ENCODE data around the gene METAP1.

Gene METAP1

GRCh38 chr4:99078336-99078735, 82.8 kb downstream of the METAP1 start:
- H3K27ac ChIP-seq, result peak overlapping the region; percentile 58
- TF ChIP-seq, protein P1, sequence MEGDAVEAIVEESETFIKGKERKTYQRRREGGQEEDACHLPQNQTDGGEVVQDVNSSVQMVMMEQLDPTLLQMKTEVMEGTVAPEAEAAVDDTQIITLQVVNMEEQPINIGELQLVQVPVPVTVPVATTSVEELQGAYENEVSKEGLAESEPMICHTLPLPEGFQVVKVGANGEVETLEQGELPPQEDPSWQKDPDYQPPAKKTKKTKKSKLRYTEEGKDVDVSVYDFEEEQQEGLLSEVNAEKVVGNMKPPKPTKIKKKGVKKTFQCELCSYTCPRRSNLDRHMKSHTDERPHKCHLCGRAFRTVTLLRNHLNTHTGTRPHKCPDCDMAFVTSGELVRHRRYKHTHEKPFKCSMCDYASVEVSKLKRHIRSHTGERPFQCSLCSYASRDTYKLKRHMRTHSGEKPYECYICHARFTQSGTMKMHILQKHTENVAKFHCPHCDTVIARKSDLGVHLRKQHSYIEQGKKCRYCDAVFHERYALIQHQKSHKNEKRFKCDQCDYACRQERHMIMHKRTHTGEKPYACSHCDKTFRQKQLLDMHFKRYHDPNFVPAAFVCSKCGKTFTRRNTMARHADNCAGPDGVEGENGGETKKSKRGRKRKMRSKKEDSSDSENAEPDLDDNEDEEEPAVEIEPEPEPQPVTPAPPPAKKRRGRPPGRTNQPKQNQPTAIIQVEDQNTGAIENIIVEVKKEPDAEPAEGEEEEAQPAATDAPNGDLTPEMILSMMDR (conservative IDR thresholded peaks at IDR 0.05), result no peak

- TF ChIP-seq, protein P1 (conservative IDR thresholded peaks at IDR 0.05), result no peak
- peak overlapping the region; percentile 58 for H3K27ac ChIP-seq
Observed at GRCh38 chr4:99078931-99079624, 83.6 kb downstream of the METAP1 start.

GRCh38 chr4:99079625-99080295, 84.2 kb downstream of the METAP1 start:
- TF ChIP-seq, protein P1 (conservative IDR thresholded peaks at IDR 0.05), result no peak
- peak overlapping the region; percentile 58 for H3K27ac ChIP-seq

- peak overlapping the region; percentile 58; the same call in 1 of the 2 replicates for H3K27ac ChIP-seq
Observed at GRCh38 chr4:99080869-99081268, 85.3 kb downstream of the METAP1 start.

DNA sequence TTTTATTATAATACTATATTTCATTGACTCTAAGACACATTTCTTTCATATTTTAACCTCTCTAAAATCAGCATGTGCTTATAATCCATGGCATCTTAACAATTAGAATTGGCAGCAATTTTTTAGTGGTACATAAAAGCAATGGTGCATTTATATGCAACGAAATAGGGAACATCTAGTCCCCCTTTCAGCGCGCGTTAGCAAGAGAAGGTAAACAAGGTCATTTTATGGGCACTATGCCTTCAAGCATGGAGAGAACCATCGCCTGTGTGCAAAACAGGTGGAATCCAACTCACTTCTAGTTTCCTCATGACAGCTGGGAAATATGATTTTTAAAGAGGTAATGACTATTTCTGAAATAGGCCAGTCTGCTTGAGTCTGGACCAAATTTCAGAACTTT, 86.7 kb downstream of the METAP1 start:
- TF ChIP-seq, protein P1 (conservative IDR thresholded peaks at IDR 0.05), result no peak
- peak overlapping the region; percentile 78 for H3K27ac ChIP-seq

DNA sequence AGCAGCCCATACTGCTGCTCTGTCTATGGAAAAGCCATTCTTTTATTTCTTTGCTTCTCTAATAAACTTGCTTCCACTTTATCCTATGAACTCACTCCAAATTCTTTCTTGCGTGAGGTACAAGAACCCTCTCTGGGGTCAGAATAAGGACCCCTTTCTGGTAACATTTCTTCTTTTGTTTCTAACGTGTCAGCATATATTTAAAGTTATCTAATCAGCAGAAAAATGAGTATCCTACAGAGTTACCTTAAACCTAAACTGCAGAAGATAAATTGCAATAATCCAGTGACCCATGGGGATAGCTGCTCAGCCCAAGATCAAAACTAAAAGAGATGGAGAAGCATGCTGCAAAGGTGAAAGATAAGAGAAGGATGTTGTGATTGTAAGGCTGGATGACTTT, 89.1 kb downstream of the METAP1 start:
- TF ChIP-seq, protein P1 (conservative IDR thresholded peaks at IDR 0.05), result no peak
- no peak overlapping the region; the same call in 1 of the 2 replicates for H3K27ac ChIP-seq

DNA sequence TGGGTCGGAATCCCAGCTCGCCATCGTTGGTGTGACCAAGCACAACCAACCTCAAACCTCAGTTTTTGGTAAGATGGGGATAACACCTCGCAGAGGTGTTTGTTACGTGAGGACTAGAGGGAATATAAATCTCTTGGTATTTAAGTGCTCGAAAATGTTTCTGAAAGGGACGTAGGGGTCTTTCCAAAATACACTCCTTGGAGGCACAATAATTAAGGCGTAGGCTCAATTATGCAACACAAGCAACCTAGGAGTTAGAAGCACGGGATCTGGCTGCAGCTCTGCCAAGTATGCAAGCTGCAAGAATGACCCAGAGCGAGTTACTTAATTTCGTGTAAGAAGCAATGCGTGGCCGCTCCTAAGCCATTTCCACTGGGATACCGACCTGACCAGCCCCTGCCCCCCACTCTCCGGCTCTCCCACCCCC, 92.5 kb downstream of the METAP1 start:
- peak overlapping the region; percentile 88 for H3K27ac ChIP-seq
- TF ChIP-seq, protein P1 (conservative IDR thresholded peaks at IDR 0.05), result no peak
